GM12865 (cell line): ENCODE measurements around the gene KIFAP3.
"Not testable (repeated sequence)": the region's sequence is repeated elsewhere in the genome, so short reads cannot be mapped to it uniquely, and the experiment has no call there.

ENCODE experiments used
- DNase-seq: peaks from one replicate; pipeline ENCODE4 v3.0.0; 2010; ENCODE audit warnings: low read depth
- H3K4me3 ChIP-seq: 2 replicates; pipeline ENCODE4 v1.5.1; 2011; ENCODE audit warnings: mild to moderate bottlenecking, low read depth, low read length, control low read depth
- CTCF ChIP-seq: IDR thresholded peaks from 2 replicates; pipeline ENCODE4 v1.5.1; 2011; ENCODE audit warnings: low read length, control low read depth, low read depth, inconsistent platforms; ENCODE audit not compliant: insufficient read depth; ENCODE audit errors: missing control alignments

The KIFAP3 gene

GRCh38 chr1:170027760-170028159 is 46.7 kb downstream of the KIFAP3 start:
- DNase-seq, result no peak
- H3K4me3 ChIP-seq, result no peak overlapping the region
- no peak for TF ChIP-seq CTCF

- no peak for TF ChIP-seq CTCF
- no peak for DNase-seq
- no peak overlapping the region for H3K4me3 ChIP-seq
Measured at GRCh38 chr1:170020859-170021258, 53.6 kb downstream of the KIFAP3 start.

GRCh38 chr1:170017478-170017877 is 57.0 kb downstream of the KIFAP3 start:
- H3K4me3 ChIP-seq, result no peak overlapping the region
- DNase-seq, result no peak
- TF ChIP-seq CTCF, result no peak

GRCh38 chr1:170012920-170013319 is 61.6 kb downstream of the KIFAP3 start:
- H3K4me3 ChIP-seq, result no peak overlapping the region
- no peak for DNase-seq
- no peak for TF ChIP-seq CTCF

- H3K4me3 ChIP-seq, result no peak overlapping the region
- DNase-seq, result peak; percentile 56
- peak; percentile 19 for TF ChIP-seq CTCF
Measured at GRCh38 chr1:170010443-170010842, 64.1 kb downstream of the KIFAP3 start.

- no peak for DNase-seq
- no peak for TF ChIP-seq CTCF
Measured at GRCh38 chr1:170009551-170009950, 64.9 kb downstream of the KIFAP3 start.

GRCh38 chr1:170008745-170009144 is 65.8 kb downstream of the KIFAP3 start:
- DNase-seq, H3K4me3 ChIP-seq: not testable (repeated sequence)

More at GRCh38 chr1:170009551-170009950, 64.9 kb downstream of the KIFAP3 start:
- H3K4me3 ChIP-seq, result no peak overlapping the region

- DNase-seq, H3K4me3 ChIP-seq: not testable (repeated sequence)
Measured at GRCh38 chr1:170003270-170003835, 71.1 kb downstream of the KIFAP3 start.
